ENCODE measurements around the gene TSKS.
A peak's percentile ranks its signal among the peaks of the same experiment; 100 is the strongest.
"Not testable (repeated sequence)": the region's sequence is repeated elsewhere in the genome, so short reads cannot be mapped to it uniquely, and the experiment has no call there.

Gene TSKS

DNA sequence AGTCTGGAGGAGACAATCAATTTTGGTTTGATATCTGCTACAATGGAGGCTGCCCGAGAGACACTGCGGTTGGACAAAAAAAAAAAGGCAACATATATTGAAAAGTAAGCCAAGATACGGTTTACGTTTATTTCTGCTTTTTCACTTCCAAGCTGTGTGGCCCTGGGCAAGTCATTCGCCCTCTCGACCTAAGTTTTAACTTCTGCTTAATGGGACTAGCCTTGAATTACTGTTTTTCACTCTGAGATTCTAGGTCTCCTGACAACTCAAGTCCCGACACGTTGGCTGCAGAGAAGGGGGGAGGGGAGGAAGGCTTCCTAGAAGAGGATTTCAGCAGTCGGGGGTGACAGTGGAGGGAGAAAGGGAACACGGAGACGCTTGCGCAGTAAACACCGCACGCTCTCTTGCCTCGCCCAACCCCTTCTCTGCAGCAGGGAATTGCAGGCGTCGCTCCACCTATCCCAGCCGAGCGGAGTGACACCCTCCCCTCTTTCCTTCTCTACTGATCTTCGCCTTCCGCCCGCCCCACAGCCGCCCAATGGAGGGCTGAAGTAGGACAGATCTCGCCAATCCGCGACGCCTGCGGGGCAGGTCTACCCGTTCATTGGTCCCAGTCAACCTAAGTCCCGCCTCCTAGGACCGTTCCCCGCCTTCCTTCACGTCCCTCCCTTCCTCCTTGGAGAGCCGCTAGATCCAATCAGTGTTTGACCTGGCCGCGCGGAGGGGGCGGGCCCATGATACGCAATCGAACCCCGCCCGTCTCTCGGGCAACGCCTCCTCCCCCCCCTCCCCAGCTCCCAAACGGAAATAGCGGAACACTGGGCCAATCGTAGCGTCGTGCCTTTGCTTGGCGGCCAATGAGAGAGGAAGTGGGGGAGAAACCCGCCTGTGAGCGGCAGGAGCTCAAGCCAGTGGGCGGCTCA lies 3.2 kb upstream of the TSKS start:
- DNase-seq (ENCODE audit: low spot score), result peak; percentile 100

- DNase-seq (ENCODE audit: low spot score), result no peak
Measured at GRCh38 chr19:49764341-49764740, 1.2 kb upstream of the TSKS start.

GRCh38 chr19:49761625-49762311 lies 1.3 kb downstream of the TSKS start:
- DNase-seq (ENCODE audit: low spot score), result no peak

DNA sequence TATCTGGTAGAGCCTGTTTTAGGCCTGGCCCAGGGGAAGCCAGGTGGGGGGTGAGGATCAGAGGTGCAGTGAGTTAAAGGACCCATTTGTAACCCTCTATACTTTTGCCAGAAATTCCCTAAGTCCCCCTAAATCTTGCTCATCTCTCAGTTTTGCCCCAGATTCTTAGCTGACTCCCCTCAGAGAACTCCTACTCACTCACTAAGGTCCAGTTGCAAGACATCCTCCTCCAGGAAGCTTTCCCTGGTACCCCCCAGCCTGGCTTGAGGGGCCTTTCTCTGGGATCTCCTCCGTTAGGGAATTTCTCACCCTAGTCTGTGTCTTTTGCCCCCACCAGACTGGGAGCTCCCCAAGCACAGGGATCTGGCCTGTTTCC lies 1.9 kb downstream of the TSKS start:
- no peak for DNase-seq (ENCODE audit: low spot score)

- no peak for DNase-seq (ENCODE audit: low spot score)
Measured at GRCh38 chr19:49758292-49758691, 4.8 kb downstream of the TSKS start.

DNA sequence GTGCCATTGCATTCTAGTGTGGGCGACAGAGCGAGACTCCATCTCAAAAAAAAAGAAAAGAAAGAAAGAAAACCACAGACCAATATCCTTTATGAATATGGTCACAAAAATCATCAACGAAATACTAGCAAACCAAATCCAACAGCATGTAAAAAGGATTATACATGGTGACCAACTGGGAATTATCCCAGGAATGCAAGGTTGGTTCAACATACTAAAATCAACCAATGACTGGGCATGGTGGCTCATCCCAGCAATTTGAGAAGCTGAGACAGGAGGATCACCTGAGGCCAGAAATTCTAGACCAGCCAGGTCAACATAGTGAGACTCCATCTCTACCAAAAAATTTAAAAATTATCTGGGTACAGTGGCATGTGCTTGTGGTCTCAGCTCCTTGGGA lies 7.2 kb downstream of the TSKS start:
- DNase-seq (ENCODE audit: low spot score), result no peak

- no peak for DNase-seq (ENCODE audit: low spot score)
Measured at GRCh38 chr19:49752701-49753100, 10.4 kb downstream of the TSKS start.

DNA sequence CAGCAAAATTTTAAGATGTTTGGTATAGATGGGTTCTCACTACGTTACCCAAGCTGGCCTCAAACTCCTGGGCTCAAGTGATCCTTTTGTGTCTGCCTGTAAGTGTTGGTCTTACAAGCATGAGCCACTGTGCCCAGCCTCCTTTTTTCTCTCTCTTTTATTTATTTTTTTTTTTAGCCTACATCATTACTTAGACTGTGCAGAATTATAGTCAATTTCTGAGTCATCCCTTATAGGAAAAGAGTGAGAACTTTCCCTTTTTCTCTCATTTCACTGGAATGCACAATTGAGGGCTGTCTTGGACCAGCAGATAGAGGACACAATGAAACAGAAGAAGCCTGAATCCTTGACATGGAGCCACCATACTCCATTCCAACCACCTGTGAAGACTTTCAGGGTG lies 13.3 kb downstream of the TSKS start:
- DNase-seq (ENCODE audit: low spot score), result no peak

DNA sequence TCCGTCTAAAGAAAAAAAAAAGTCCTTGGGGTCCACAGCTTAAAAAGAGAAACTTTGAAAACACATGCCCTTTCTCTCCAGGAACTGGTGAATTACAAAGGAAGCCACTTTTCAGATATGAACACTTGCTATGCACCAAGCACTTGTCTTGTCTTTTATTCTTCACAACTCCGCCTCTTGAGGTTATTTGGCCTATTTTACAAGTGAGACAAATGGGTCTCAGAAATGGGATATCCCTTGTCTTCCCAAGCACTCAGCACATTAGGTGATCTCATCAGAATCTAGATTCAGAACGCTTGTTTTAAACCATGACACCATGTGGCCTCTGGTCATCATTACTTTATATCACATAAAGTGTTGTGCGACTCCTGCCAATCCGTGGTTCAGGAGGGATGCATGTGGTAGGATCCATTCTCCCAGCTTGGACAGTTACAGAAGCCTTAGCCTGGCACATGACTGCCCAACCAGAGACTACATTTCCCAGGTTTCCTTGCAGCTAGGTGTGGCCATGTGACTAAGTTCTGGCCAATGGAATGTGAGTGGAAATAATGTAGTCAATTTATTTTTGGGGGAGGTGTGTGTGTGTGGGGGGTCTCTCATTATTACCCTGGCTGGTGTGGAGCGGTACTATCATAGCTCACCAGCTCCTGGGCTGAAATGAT lies 13.9 kb downstream of the TSKS start:
- peak; percentile 57 for DNase-seq (ENCODE audit: low spot score)

- DNase-seq (ENCODE audit: low spot score), result peak; percentile 99
Measured at GRCh38 chr19:49746206-49746958, 16.7 kb downstream of the TSKS start.

- no peak for DNase-seq (ENCODE audit: low spot score)
Measured at GRCh38 chr19:49744946-49745381, 18.1 kb downstream of the TSKS start.

DNA sequence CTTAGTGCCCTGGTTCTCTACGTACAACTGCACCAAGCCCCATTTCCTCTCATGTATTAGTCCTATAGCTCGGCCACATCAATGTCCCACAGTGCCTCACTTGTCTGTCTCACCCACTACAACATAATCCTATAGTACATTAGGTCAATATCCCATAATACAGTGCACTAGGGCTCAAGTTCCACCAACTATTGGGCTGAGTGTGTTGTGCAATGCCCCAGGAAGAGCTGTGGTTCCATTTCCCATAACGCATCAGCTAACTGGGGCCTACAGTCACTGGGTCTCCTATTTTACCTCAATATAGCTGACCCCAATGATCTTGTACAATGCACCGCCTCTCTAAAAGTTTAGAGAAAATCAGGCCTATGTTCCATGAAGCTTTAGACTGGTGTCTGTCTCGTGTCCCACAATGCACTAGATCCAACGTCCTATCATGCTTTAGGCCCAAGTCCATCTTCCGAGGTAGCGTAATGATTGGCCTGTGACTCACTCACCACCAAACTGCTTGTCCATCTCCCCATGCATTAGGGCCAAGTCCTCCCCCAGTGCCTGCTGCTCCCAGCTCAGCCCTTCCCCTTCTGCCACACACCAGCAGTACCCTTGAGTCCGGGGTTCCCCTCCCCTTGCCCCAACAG lies 21.8 kb downstream of the TSKS start:
- no peak for DNase-seq (ENCODE audit: low spot score)

DNA sequence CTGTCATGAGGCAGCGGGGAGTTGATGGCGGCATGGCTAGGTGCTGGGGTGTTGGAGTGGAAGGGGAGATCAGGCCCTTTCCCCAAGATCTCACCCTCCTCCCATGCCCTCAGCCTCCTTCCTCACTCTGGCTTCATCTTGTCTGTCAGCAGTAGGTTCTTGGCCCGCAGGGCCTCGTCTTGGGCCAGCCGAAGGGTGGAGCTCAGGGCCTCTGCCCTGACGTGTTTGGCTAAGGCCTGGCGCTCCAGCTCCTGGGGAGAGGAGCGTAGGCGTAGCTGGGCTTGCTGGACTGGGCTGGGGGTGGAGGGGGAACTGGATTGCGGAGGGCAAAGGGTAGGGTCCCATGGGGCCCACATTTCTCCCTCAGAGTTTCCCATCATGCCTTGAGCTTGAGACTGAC lies 23.2 kb downstream of the TSKS start:
- DNase-seq (ENCODE audit: low spot score), result no peak

DNA sequence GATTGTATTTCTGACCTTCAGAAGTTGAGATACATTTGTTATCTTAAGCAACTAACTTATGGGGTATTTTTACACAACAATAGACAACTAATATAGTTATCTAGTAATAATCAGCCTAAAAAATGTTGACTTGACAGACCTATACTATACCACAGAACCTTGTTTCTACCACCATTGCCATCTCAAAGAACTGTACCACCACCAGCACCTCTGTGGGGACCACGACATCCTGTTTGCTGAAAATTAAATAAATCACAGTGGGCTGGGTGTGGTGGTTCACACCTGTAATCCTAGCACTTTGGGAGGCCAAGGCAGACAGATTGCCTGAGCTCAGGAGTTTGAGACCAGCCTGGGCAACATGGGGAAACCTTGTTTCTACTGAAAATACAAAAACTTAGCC lies 24.0 kb downstream of the TSKS start:
- DNase-seq (ENCODE audit: low spot score), result no peak

GRCh38 chr19:49738268-49738667 lies 24.8 kb downstream of the TSKS start:
- no peak for DNase-seq (ENCODE audit: low spot score)

- no peak for DNase-seq (ENCODE audit: low spot score)
Measured at GRCh38 chr19:49730166-49730565, 32.9 kb downstream of the TSKS start.

DNA sequence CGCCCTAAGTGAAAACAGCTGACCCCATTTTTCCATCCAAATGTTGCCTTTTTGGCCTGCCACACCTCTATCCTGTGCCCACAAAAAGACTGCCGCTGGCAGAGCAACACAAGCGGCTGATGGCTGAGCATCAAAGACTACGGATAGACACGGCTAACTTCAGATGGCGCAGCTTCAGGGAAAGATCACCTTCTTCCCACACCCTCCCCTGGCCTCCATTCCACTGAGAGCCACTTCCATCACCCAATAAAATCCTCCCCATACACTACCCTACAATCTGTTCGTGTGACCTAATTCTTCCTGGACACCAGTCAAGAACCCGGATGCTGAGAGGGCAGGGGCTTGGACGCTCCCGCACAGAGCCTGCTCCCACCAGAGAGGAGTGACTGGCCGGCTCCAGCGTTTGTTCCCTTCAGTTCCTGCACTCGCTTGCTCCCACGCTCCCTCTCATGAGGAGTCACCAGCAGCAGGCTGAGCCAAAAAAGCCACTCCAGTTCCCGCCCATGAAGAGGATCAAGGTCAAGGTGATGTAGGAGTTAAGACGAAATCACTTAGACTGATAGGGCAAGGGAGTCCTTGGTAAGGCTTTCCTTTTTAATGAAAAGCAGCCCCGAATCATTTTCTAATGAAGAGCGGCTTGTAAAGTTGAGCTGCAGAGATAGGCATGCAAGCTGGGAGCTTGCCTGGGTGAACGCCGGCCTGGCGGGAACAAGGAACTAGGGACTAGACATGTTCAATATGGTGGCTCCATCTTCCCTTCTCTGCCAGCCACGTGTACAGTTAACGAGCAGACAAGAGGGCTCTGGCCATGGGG lies 35.7 kb downstream of the TSKS start:
- no peak for DNase-seq (ENCODE audit: low spot score)

DNA sequence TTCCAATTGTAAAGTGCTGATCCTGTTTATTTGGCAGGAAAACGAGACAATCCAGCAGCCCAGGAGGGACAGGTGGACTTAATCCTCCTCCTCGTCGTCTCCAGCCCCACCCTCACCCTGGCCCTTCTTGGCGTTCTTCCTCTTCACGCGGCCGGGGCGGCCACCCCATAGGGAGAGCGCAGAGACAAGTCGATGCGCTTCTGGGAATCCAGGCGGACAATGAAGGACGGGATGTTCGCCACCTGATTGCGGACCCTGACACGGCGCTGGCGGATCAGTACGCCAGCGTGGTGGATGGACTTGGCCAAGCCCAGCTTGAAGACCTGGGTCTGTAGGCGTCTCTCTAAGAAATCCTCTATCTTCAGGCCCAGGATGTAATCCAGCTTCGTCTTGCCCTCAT lies 43.7 kb downstream of the TSKS start:
- DNase-seq (ENCODE audit: low spot score), result not testable (repeated sequence)

- peak; percentile 34 for DNase-seq (ENCODE audit: low spot score)
Measured at GRCh38 chr19:49718991-49719390, 44.1 kb downstream of the TSKS start.

DNA sequence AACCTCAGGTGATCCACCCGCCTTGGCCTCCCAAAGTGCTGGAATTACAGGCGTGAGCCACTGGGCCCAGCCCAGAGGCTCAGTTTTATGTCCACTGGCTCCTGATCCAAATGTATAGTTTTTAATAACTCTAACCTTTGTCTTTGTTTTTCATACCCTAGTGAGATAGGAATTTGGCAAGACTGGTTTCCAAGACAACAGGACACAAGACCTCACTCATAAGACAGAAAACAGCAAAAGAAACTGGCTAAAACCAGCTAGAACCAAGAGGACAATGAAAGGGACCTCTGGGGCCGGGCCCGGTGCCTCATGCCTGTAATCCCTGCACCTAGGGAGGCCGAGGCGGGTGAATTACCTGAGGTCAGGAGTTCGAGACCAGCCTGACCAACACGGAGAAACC lies 44.6 kb downstream of the TSKS start:
- no peak for DNase-seq (ENCODE audit: low spot score)

DNA sequence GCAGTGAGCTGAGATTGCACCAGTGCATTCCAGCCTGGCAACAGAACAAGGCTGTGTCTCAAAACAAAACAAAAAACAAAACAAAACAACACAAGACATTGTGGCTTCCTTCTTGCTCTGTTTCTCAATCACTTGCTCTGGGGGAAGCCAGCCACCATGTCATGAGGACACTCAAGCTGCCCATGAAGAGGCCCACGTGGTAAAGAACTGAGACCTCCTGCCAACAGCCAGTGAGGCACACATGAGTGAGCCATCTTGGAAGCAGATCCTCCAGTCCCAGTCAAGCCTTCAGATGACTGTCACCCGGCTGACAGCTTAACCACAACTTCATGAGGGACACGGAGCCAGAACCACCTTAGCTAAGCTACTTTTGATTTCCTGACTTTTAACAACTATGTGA lies 47.0 kb downstream of the TSKS start:
- no peak for DNase-seq (ENCODE audit: low spot score)

All from NAMALWA (cell line).